NB4 (cell line): ENCODE data around the gene KLK12.

Source experiments
- DNase-seq: peaks from one replicate; pipeline ENCODE4 v3.0.0; 2010; ENCODE audit warnings: low read depth
- H3K4me3 ChIP-seq: one replicate; pipeline ENCODE4 v1.5.1; 2011; ENCODE audit warnings: mild to moderate bottlenecking, low read depth, low read length, moderate library complexity
- CTCF ChIP-seq: IDR thresholded peaks from one replicate; pipeline ENCODE4 v1.5.1; 2012; ENCODE audit warnings: low read depth, low read length
- MAX ChIP-seq: IDR thresholded peaks from 2 replicates; pipeline ENCODE4 v1.6.1; 2011; ENCODE audit warnings: low read depth, low read length
- MYC ChIP-seq: IDR thresholded peaks from 2 replicates; pipeline ENCODE4 v1.6.1; 2011; ENCODE audit warnings: low read depth, low read length
- POLR2A ChIP-seq: IDR thresholded peaks from 2 replicates; pipeline ENCODE4 v1.6.1; 2011; ENCODE audit warnings: mild to moderate bottlenecking; ENCODE audit not compliant: insufficient read length; ENCODE audit errors: extremely low read depth

KLK12 gene

GRCh38 chr19:51001515-51001914 is 33.3 kb downstream of the KLK12 start, which contains the start of gene KLK8:
Gene KLK8, minus strand, starts transcription at chr19:51001604. Its CDS starts 437 bp downstream, at chr19:51001167.
- no peak for TF ChIP-seq MAX
- no peak for TF ChIP-seq CTCF
- no peak for TF ChIP-seq POLR2A
- TF ChIP-seq MYC: no peak
- H3K4me3 ChIP-seq: no peak within 1 kb of the TSS
- DNase-seq: no peak

- no peak for DNase-seq
- H3K4me3 ChIP-seq: no peak overlapping the region
- TF ChIP-seq MAX (no peak), MYC (no peak), POLR2A (no peak), CTCF (no peak)
These were observed 33.8 kb downstream of the KLK12 start for GRCh38 chr19:51000981-51001380.

- no peak for DNase-seq
- no peak overlapping the region for H3K4me3 ChIP-seq
- TF ChIP-seq POLR2A (no peak), MAX (no peak), CTCF (no peak), MYC (no peak)
These were observed 34.4 kb downstream of the KLK12 start for GRCh38 chr19:51000426-51000825.

GRCh38 chr19:50998686-50999085 is 36.1 kb downstream of the KLK12 start:
- DNase-seq: no peak
- no peak for TF ChIP-seq POLR2A
- no peak for TF ChIP-seq MAX
- no peak for TF ChIP-seq MYC
- TF ChIP-seq CTCF: no peak
- no peak overlapping the region for H3K4me3 ChIP-seq

GRCh38 chr19:50998061-50998460 is 36.7 kb downstream of the KLK12 start:
- no peak overlapping the region for H3K4me3 ChIP-seq
- TF ChIP-seq CTCF: no peak
- no peak for TF ChIP-seq MAX
- TF ChIP-seq POLR2A: no peak
- TF ChIP-seq MYC: no peak
- no peak for DNase-seq

GRCh38 chr19:50994129-50994528 is 40.7 kb downstream of the KLK12 start:
- H3K4me3 ChIP-seq: no peak overlapping the region
- TF ChIP-seq POLR2A (no peak), CTCF (no peak), MAX (no peak), MYC (no peak)
- peak; percentile 22 for DNase-seq
